ENCODE data around the gene WDR53. TPM values are rescaled to one million over a fixed set of nuclear protein-coding genes. Genes with fewer than 3 reads are reported as not detected.

The WDR53 gene
- total RNA-seq, 1 donor from 2014 or later, result 22.2 TPM

GRCh38 chr3:196609343-196609775 lies 41.0 kb upstream of the WDR53 start:
- peak overlapping the region; percentile 26 for H3K27ac Mint-ChIP-seq (ENCODE audit: unreplicated experiment)

GRCh38 chr3:196608693-196609092 lies 40.3 kb upstream of the WDR53 start:
- no peak overlapping the region for H3K27ac Mint-ChIP-seq (ENCODE audit: unreplicated experiment)

More at GRCh38 chr3:196609343-196609775, 41.0 kb upstream of the WDR53 start:
- Mint-ChIP-seq H3K36me3 (ENCODE audit: low read depth, unreplicated experiment) (no peaks in the 10 kb centered on the region), H3K9me3 (ENCODE audit: unreplicated experiment) (no peaks in the 10 kb centered on the region), H3K4me1 (ENCODE audit: unreplicated experiment) (peaks cover 31% of the 10 kb centered on the region), H3K4me3 (ENCODE audit: unreplicated experiment) (no peak overlapping the region), H3K27me3 (ENCODE audit: unreplicated experiment) (peaks cover 1% of the 10 kb centered on the region)
- TF ChIP-seq CTCF (IDR thresholded peaks at IDR 0.05; ENCODE audit: unreplicated experiment), result peak; percentile 80
- peak; percentile 97 for DNase-seq (ENCODE audit: low spot score)

GRCh38 chr3:196604548-196604947 lies 36.2 kb upstream of the WDR53 start:
- H3K27ac Mint-ChIP-seq (ENCODE audit: unreplicated experiment), result no peak overlapping the region
- no peak overlapping the region for H3K4me3 Mint-ChIP-seq (ENCODE audit: unreplicated experiment)
- H3K4me1 Mint-ChIP-seq (ENCODE audit: unreplicated experiment), result peaks cover 3% of the 10 kb centered on the region
- DNase-seq (ENCODE audit: low spot score), result no peak
- peaks cover under 1% of the 10 kb centered on the region for H3K27me3 Mint-ChIP-seq (ENCODE audit: unreplicated experiment)
- no peaks in the 10 kb centered on the region for H3K36me3 Mint-ChIP-seq (ENCODE audit: low read depth, unreplicated experiment)
- no peak for TF ChIP-seq CTCF (IDR thresholded peaks at IDR 0.05; ENCODE audit: unreplicated experiment)
- no peaks in the 10 kb centered on the region for H3K9me3 Mint-ChIP-seq (ENCODE audit: unreplicated experiment)

More at GRCh38 chr3:196608693-196609092, 40.3 kb upstream of the WDR53 start:
- TF ChIP-seq CTCF (IDR thresholded peaks at IDR 0.05; ENCODE audit: unreplicated experiment), result no peak
- Mint-ChIP-seq H3K9me3 (ENCODE audit: unreplicated experiment) (no peaks in the 10 kb centered on the region), H3K4me3 (ENCODE audit: unreplicated experiment) (no peak overlapping the region), H3K36me3 (ENCODE audit: low read depth, unreplicated experiment) (no peaks in the 10 kb centered on the region), H3K4me1 (ENCODE audit: unreplicated experiment) (peaks cover 28% of the 10 kb centered on the region), H3K27me3 (ENCODE audit: unreplicated experiment) (peaks cover 1% of the 10 kb centered on the region)
- no peak for DNase-seq (ENCODE audit: low spot score)

- no peaks in the 10 kb centered on the region for H3K9me3 Mint-ChIP-seq (ENCODE audit: unreplicated experiment)
- H3K27me3 Mint-ChIP-seq (ENCODE audit: unreplicated experiment), result no peaks in the 10 kb centered on the region
- no peak for TF ChIP-seq CTCF (IDR thresholded peaks at IDR 0.05; ENCODE audit: unreplicated experiment)
- no peak for DNase-seq (ENCODE audit: low spot score)
- H3K4me3 Mint-ChIP-seq (ENCODE audit: unreplicated experiment), result no peak overlapping the region
- no peak overlapping the region for H3K27ac Mint-ChIP-seq (ENCODE audit: unreplicated experiment)
- H3K36me3 Mint-ChIP-seq (ENCODE audit: low read depth, unreplicated experiment), result no peaks in the 10 kb centered on the region
- no peaks in the 10 kb centered on the region for H3K4me1 Mint-ChIP-seq (ENCODE audit: unreplicated experiment)
Observed at GRCh38 chr3:196603683-196604082, 35.3 kb upstream of the WDR53 start.

GRCh38 chr3:196602673-196603072 lies 34.3 kb upstream of the WDR53 start:
- H3K4me3 Mint-ChIP-seq (ENCODE audit: unreplicated experiment), result no peak overlapping the region

More at GRCh38 chr3:196602673-196603072, 34.3 kb upstream of the WDR53 start:
- Mint-ChIP-seq H3K4me1 (ENCODE audit: unreplicated experiment) (peaks cover 3% of the 10 kb centered on the region), H3K27ac (ENCODE audit: unreplicated experiment) (no peak overlapping the region), H3K27me3 (ENCODE audit: unreplicated experiment) (no peaks in the 10 kb centered on the region), H3K36me3 (ENCODE audit: low read depth, unreplicated experiment) (no peaks in the 10 kb centered on the region), H3K9me3 (ENCODE audit: unreplicated experiment) (no peaks in the 10 kb centered on the region)
- no peak for DNase-seq (ENCODE audit: low spot score)
- TF ChIP-seq CTCF (IDR thresholded peaks at IDR 0.05; ENCODE audit: unreplicated experiment), result no peak
